CD14-positive monocyte (primary cell): ENCODE measurements around the gene SPG21. TPM values are rescaled to one million over a fixed set of nuclear protein-coding genes. Genes with fewer than 3 reads are reported as not detected.
A peak's percentile ranks its signal among the peaks of the same experiment; 100 is the strongest.

Source experiments
- DNase-seq, 3 donors: peaks; one replicate each; pipeline ENCODE4 v3.0.0-alpha.2; 2011 to 2022
- H2AFZ ChIP-seq: 2 replicates; pipeline ENCODE4 v1.6.0; 2012; ENCODE audit warnings: mild to moderate bottlenecking, low read depth, low read length, inconsistent platforms; ENCODE audit not compliant: insufficient read depth, poor library complexity, severe bottlenecking
- H3K27ac ChIP-seq, 2 donors: 1 replicate in 1 of 2; 2 replicates in 1 of 2; pipeline ENCODE4 v1.5.1; 2012 to 2013; ENCODE audit warnings: low read length in 2 of 2, control low read depth in 1 of 2, inconsistent platforms in 1 of 2, low read depth in 1 of 2, mild to moderate bottlenecking in 1 of 2
- H3K27me3 ChIP-seq, 2 donors: one replicate each; pipeline versions ENCODE4 v1.6.0 to v1.6.1; 2011 to 2013; ENCODE audit warnings: low read length in 2 of 2; ENCODE audit not compliant: control insufficient read depth in 2 of 2, insufficient read depth in 2 of 2
- H3K36me3 ChIP-seq, 2 donors: replicated peaks in 1 of 2; 1 replicate in 1 of 2; 2 replicates in 1 of 2; pipeline versions ENCODE4 v1.5.1 to v1.6.1; 2012 to 2013; ENCODE audit warnings: low read length in 2 of 2, control low read depth in 1 of 2, inconsistent platforms in 1 of 2, mild to moderate bottlenecking in 1 of 2; ENCODE audit not compliant: insufficient read depth in 2 of 2, control insufficient read depth in 1 of 2
- H3K4me1 ChIP-seq, 2 donors: 1 replicate in 1 of 2; 2 replicates in 1 of 2; pipeline versions ENCODE4 v1.5.1 to v1.6.1; 2012 to 2013; ENCODE audit warnings: low read length in 2 of 2, control low read depth in 1 of 2, inconsistent platforms in 1 of 2, mild to moderate bottlenecking in 1 of 2, moderate library complexity in 1 of 2; ENCODE audit not compliant: insufficient read depth in 2 of 2, control insufficient read depth in 1 of 2
- H3K4me2 ChIP-seq: replicated peaks from 2 replicates; pipeline ENCODE3; 2012; ENCODE audit warnings: low read length, moderate library complexity, mild to moderate bottlenecking; ENCODE audit not compliant: poor library complexity, severe bottlenecking; ENCODE audit errors: extremely low read depth
- H3K4me3 ChIP-seq, 3 experiments: fragments of 200-600 bp in 1 of 3; sonication (generic) in 1 of 3; replicated peaks in 1 of 3; 1 replicate in 2 of 3; 2 replicates in 1 of 3; pipeline ENCODE4 v1.5.1; 2011 to 2013; ENCODE audit warnings: low read length in 3 of 3, mild to moderate bottlenecking in 3 of 3, control low read depth in 2 of 3, low read depth in 2 of 3, inconsistent platforms in 1 of 3, moderate library complexity in 1 of 3
- H3K79me2 ChIP-seq: 2 replicates; pipeline ENCODE4 v1.6.0; 2012; ENCODE audit warnings: mild to moderate bottlenecking, control low read depth, inconsistent platforms, low read length, moderate library complexity; ENCODE audit not compliant: insufficient read depth
- H3K9ac ChIP-seq: 2 replicates; pipeline ENCODE4 v1.6.0; 2017; ENCODE audit warnings: low read length, mild to moderate bottlenecking; ENCODE audit not compliant: insufficient read depth, poor library complexity, severe bottlenecking
- H3K9me3 ChIP-seq, 2 donors: replicated peaks in 1 of 2; 1 replicate in 1 of 2; 2 replicates in 1 of 2; pipeline versions ENCODE4 v1.5.1 to v1.6.1; 2012 to 2013; ENCODE audit warnings: low read length in 2 of 2, control low read depth in 1 of 2; ENCODE audit not compliant: control insufficient read depth in 1 of 2, insufficient read depth in 1 of 2
- H4K20me1 ChIP-seq: 2 replicates; pipeline ENCODE4 v1.6.0; 2012; ENCODE audit warnings: mild to moderate bottlenecking, low read length, control low read depth, moderate library complexity; ENCODE audit not compliant: insufficient read depth
- H3K27ac Mint-ChIP-seq, 7 donors: one replicate each; pipeline ENCODE4 v1.8.0; 2020; ENCODE audit warnings: mild to moderate bottlenecking in 7 of 7, mixed read lengths in 7 of 7, moderate library complexity in 6 of 7, inconsistent platforms in 2 of 7
- H3K27me3 Mint-ChIP-seq, 3 donors: one replicate each; pipeline ENCODE4 v1.8.0; 2021 to 2022; ENCODE audit warnings: low read depth in 3 of 3, mild to moderate bottlenecking in 3 of 3, mixed read lengths in 3 of 3, moderate library complexity in 3 of 3, inconsistent platforms in 1 of 3
- H3K36me3 Mint-ChIP-seq, 2 donors: one replicate each; pipeline ENCODE4 v1.8.0; 2020; ENCODE audit warnings: mixed read lengths in 2 of 2, inconsistent platforms in 1 of 2, mild to moderate bottlenecking in 1 of 2
- H3K4me1 Mint-ChIP-seq: one replicate; pipeline ENCODE4 v1.8.0; 2020; ENCODE audit warnings: mild to moderate bottlenecking, mixed read lengths
- H3K4me3 Mint-ChIP-seq, 2 donors: one replicate each; pipeline ENCODE4 v1.8.0; 2020; ENCODE audit warnings: mild to moderate bottlenecking in 2 of 2, mixed read lengths in 2 of 2, moderate library complexity in 1 of 2
- H3K9me3 Mint-ChIP-seq, 7 donors: one replicate each; pipeline ENCODE4 v1.8.0; 2020 to 2022; ENCODE audit warnings: mixed read lengths in 7 of 7, mild to moderate bottlenecking in 6 of 7, moderate library complexity in 6 of 7, inconsistent platforms in 2 of 7
- CTCF ChIP-seq: fragments of 200-600 bp; IDR thresholded peaks from one replicate; pipeline ENCODE4 v1.8.0; 2022; ENCODE audit warnings: antibody characterized with exemption, mild to moderate bottlenecking
- WGBS: methylation state at CpG from one replicate; pipeline ENCODE4 v1.1.5; 2013; ENCODE audit warnings: missing lambda C conversion rate; ENCODE audit not compliant: insufficient coverage; 5-methylcytosine and 5-hydroxymethylcytosine counted together
- intact Hi-C, 2 donors: fragments of 100-400 bp; cut with micrococcal nuclease; formaldehyde crosslinking; loops; one replicate each; pipeline versions ENCODE4 v1.15.0 to v1.15.1; 2023
- polyA plus RNA-seq, 3 donors: library from polyadenylated mRNA; depleted of rRNA in 1 of 3; unstranded in 2 of 3; stranded (reverse) in 1 of 3; fragments of 300-500 nt in 2 of 3; fragments of >200 nt in 1 of 3; fragmentation: Illumina TruSeq in 2 of 3; gene quantifications; 1 replicate in 2 of 3; 2 replicates in 1 of 3; pipeline ENCODE4 v1.2.3, GENCODE V29; 2012 to 2021

Gene SPG21
- polyA plus RNA-seq, 3 donors = 102 to 375 (median 358) TPM

- TF ChIP-seq CTCF = no peak
- Histone ChIP-seq H2AFZ (no peak overlapping the region), H3K4me2 (no peak overlapping the region), H3K4me3 (no peak overlapping the region), H4K20me1 (no peaks in the 10 kb centered on the region), H3K9ac (no peak overlapping the region), H3K27me3 (peaks cover 0 to 9% of the 10 kb centered on the region in 2 donors), H3K79me2 (no peaks in the 10 kb centered on the region), H3K27ac (no peak overlapping the region), H3K36me3 (no peaks in the 10 kb centered on the region), H3K4me1 (peaks cover 7 to 10% of the 10 kb centered on the region in 2 donors), H3K9me3 (no peaks in the 10 kb centered on the region)
- H3K4me3 Mint-ChIP-seq = no peak overlapping the region
- peaks cover 8 to 16% (median 10%) of the 10 kb centered on the region in 3 donors for H3K27me3 Mint-ChIP-seq
- WGBS = 92% methylated on average over 4 of the region's 11 CpGs
- no peak overlapping the region for H3K27ac Mint-ChIP-seq
- H3K9me3 Mint-ChIP-seq = no peaks in the 10 kb centered on the region
- H3K36me3 Mint-ChIP-seq = no peaks in the 10 kb centered on the region
- intact Hi-C loops = loop anchor here in 1 of 2 donors (10.0 kb wide), 1 partner anchor 260 kb away; the partner anchor contains the start of gene RNU5A-1
- no peak for DNase-seq
- H3K4me1 Mint-ChIP-seq = peaks cover 11% of the 10 kb centered on the region
Observed at GRCh38 chr15:65034719-65035118, 45.0 kb upstream of the SPG21 start.

DNA sequence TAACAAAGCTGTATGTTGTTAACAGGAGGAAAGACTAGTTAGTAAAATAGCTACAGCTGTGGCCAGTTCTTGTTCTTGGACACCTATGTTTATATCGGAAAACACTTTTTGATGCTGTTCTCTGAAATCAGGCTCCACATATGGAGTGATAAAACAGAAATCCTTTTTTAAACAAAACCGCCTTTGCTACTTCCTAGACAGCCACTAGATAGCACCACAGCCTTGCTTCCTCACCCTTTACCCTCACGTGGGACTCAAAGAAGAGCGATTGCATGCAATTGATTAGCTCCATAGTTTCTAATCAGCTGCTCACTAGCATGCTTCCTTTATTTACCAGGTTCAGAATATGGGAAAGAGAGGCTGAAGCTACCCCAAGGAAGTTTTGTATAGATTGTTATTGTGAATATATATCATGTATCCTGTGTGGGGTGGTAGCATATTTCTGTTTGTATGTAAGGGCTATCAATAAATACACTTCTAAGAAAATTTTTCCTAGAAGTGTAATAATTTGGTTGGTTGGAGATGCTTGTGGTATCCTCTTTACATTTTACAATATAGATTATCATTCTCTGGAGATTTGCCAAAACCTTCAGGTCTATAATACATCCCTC is 44.0 kb upstream of the SPG21 start:
- Histone ChIP-seq H3K27me3 (peaks cover 0 to 9% of the 10 kb centered on the region in 2 donors), H3K4me2 (no peak overlapping the region), H3K9ac (no peak overlapping the region), H3K4me3 (no peak overlapping the region), H3K36me3 (no peaks in the 10 kb centered on the region), H3K9me3 (no peaks in the 10 kb centered on the region), H2AFZ (peak overlapping the region; percentile 60), H3K27ac (no peak overlapping the region), H4K20me1 (no peaks in the 10 kb centered on the region), H3K79me2 (peaks cover 7% of the 10 kb centered on the region), H3K4me1 (peaks cover 10 to 12% of the 10 kb centered on the region in 2 donors)
- no peak overlapping the region for H3K4me3 Mint-ChIP-seq
- no peaks in the 10 kb centered on the region for H3K9me3 Mint-ChIP-seq
- intact Hi-C loops = loop anchor here in 1 of 2 donors (10.0 kb wide), 1 partner anchor 261 kb away; the partner anchor contains the start of gene RNU5A-1
- no peak for TF ChIP-seq CTCF
- WGBS = 0% methylated on average over 1 of the region's 4 CpGs
- H3K4me1 Mint-ChIP-seq = peaks cover 13% of the 10 kb centered on the region
- H3K27me3 Mint-ChIP-seq = peaks cover 8 to 16% (median 10%) of the 10 kb centered on the region in 3 donors
- H3K27ac Mint-ChIP-seq = no peak overlapping the region
- H3K36me3 Mint-ChIP-seq = no peaks in the 10 kb centered on the region
- no peak for DNase-seq
